Sigmoid colon (tissue), 3 donors: Measurements from ENCODE around the gene SLC22A31.

Experiments used
- POLR2A ChIP-seq, 2 donors: fragments of 450-650 bp; IDR thresholded peaks; one replicate each; pipeline ENCODE4 v1.6.1; 2016; ENCODE audit warnings: antibody characterized with exemption in 2 of 2, mild to moderate bottlenecking in 2 of 2, moderate library complexity in 2 of 2
- TF ChIP-seq, protein P1 (sequence below), 4 experiments: fragments of 450-650 bp in 3 of 4; fragments of 200-600 bp in 1 of 4; IDR thresholded peaks; one replicate each; pipeline ENCODE4 v1.5.1; 2016 to 2019; ENCODE audit warnings: antibody characterized with exemption in 4 of 4, mild to moderate bottlenecking in 3 of 4, moderate library complexity in 2 of 4

DNA sequence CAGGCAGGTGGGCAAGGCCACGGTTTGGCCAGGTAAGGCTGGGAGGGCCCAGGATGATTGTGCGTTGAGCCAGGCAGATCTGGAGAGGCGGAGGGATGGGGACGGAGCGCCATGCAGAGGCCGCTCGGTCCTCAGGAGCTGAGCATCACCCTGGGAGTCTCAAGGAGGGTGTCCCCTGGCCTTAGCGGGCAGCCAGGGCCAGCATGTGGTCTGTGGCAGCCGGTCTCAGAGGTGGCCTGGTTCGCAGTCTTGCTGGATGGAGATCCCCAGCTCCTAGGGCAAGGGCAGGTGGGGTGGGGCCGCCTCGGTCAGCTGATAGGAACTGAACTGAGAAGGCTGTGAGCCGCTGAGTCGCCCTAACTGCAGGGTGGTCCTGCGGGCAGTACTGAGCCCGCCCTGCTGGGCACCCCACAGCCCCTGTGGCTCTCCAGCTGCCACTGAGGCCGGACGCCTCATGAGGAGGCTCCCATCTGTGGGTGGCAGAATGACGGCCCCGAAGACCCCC, 40.4 kb downstream of the SLC22A31 start:
- TF ChIP-seq, protein P1, sequence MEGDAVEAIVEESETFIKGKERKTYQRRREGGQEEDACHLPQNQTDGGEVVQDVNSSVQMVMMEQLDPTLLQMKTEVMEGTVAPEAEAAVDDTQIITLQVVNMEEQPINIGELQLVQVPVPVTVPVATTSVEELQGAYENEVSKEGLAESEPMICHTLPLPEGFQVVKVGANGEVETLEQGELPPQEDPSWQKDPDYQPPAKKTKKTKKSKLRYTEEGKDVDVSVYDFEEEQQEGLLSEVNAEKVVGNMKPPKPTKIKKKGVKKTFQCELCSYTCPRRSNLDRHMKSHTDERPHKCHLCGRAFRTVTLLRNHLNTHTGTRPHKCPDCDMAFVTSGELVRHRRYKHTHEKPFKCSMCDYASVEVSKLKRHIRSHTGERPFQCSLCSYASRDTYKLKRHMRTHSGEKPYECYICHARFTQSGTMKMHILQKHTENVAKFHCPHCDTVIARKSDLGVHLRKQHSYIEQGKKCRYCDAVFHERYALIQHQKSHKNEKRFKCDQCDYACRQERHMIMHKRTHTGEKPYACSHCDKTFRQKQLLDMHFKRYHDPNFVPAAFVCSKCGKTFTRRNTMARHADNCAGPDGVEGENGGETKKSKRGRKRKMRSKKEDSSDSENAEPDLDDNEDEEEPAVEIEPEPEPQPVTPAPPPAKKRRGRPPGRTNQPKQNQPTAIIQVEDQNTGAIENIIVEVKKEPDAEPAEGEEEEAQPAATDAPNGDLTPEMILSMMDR (IDR thresholded peaks at IDR 0.05): no peak
- TF ChIP-seq POLR2A (IDR thresholded peaks at IDR 0.05): no peak
